Fibroblast of the aortic adventitia (primary cell): Measurements from ENCODE around the gene BCAS3. TPM values are rescaled to one million over a fixed set of nuclear protein-coding genes. Genes with fewer than 3 reads are reported as not detected.

ENCODE experiments used
- DNase-seq: peaks from one replicate; pipeline ENCODE4 v3.0.0-alpha.2; 2010; ENCODE audit warnings: low read depth
- H3K4me3 ChIP-seq: 2 replicates; pipeline ENCODE4 v1.5.1; 2011; ENCODE audit warnings: low read depth, mild to moderate bottlenecking, control low read depth, low read length, moderate library complexity
- CTCF ChIP-seq: IDR thresholded peaks from 2 replicates; pipeline ENCODE4 v1.5.1; 2011; ENCODE audit warnings: mild to moderate bottlenecking, low read length, control low read depth, inconsistent platforms; ENCODE audit not compliant: insufficient read depth
- total RNA-seq: library from RNA; depleted of rRNA; stranded (reverse); fragments of >200 nt; gene quantifications from 2 replicates; pipeline ENCODE4 v1.2.3, GENCODE V29; 2012; ENCODE audit warnings: low replicate concordance

Gene BCAS3
- total RNA-seq, 1 donor = 29.6 TPM

- no peak for TF ChIP-seq CTCF
- H3K4me3 ChIP-seq = no peak overlapping the region
These were observed 574.6 kb downstream of the BCAS3 start for GRCh38 chr17:61251939-61252865.

GRCh38 chr17:61253362-61253761, 575.7 kb downstream of the BCAS3 start:
- DNase-seq = no peak
- no peak for TF ChIP-seq CTCF
- no peak overlapping the region for H3K4me3 ChIP-seq

More at GRCh38 chr17:61251939-61252865, 574.6 kb downstream of the BCAS3 start:
- peak; percentile 99 for DNase-seq

- DNase-seq = no peak
- TF ChIP-seq CTCF = no peak
- no peak overlapping the region for H3K4me3 ChIP-seq
These were observed 576.4 kb downstream of the BCAS3 start for GRCh38 chr17:61253937-61254574.

GRCh38 chr17:61254904-61255303, 577.3 kb downstream of the BCAS3 start:
- peak; percentile 18 for DNase-seq
- TF ChIP-seq CTCF = no peak
- no peak overlapping the region for H3K4me3 ChIP-seq

GRCh38 chr17:61255647-61256046, 578.0 kb downstream of the BCAS3 start:
- no peak for DNase-seq
- H3K4me3 ChIP-seq = no peak overlapping the region
- no peak for TF ChIP-seq CTCF

GRCh38 chr17:61259360-61259759, 581.7 kb downstream of the BCAS3 start:
- H3K4me3 ChIP-seq = no peak overlapping the region
- TF ChIP-seq CTCF = no peak
- no peak for DNase-seq
